Thoracic aorta (tissue), 2 donors: Measurements from ENCODE around the gene AK8. TPM values are rescaled to one million over a fixed set of nuclear protein-coding genes. Genes with fewer than 3 reads are reported as not detected.
A peak's percentile ranks its signal among the peaks of the same experiment; 100 is the strongest.

Source experiments
- ATAC-seq: fragments of 150-250 bp; one replicate; pipeline ENCODE4 v1.8.0; 2017; ENCODE audit warnings: low read depth; ENCODE audit not compliant: insufficient number of reproducible peaks, low FRiP score
- DNase-seq: peaks from one replicate; pipeline ENCODE4 v3.0.0-alpha.2; 2020; ENCODE audit warnings: low spot score
- H3K27ac ChIP-seq, 2 donors: fragments of 200-600 bp; sonication (generic); 1 replicate in 1 of 2; 2 replicates in 1 of 2; pipeline ENCODE4 v1.5.1; 2016; ENCODE audit warnings: mild to moderate bottlenecking in 2 of 2, moderate library complexity in 2 of 2
- H3K27me3 ChIP-seq: fragments of 200-600 bp; sonication (generic); replicated peaks from 2 replicates; pipeline ENCODE4 v1.6.0; 2016; ENCODE audit warnings: mild to moderate bottlenecking; ENCODE audit not compliant: insufficient read depth
- H3K36me3 ChIP-seq: fragments of 200-600 bp; sonication (generic); one replicate; pipeline ENCODE4 v1.5.1; 2016
- H3K4me1 ChIP-seq, 2 donors: fragments of 200-600 bp; sonication (generic); 1 replicate in 1 of 2; 2 replicates in 1 of 2; pipeline versions ENCODE4 v1.5.1 to v1.6.0; 2016; ENCODE audit warnings: low read depth in 2 of 2, mild to moderate bottlenecking in 1 of 2; ENCODE audit not compliant: control insufficient read depth in 1 of 2
- H3K4me3 ChIP-seq: fragments of 200-600 bp; sonication (generic); 2 replicates; pipeline ENCODE4 v1.5.1; 2016; ENCODE audit warnings: mild to moderate bottlenecking
- H3K9me3 ChIP-seq: fragments of 200-600 bp; sonication (generic); 2 replicates; pipeline ENCODE4 v1.5.1; 2016
- CTCF ChIP-seq: fragments of 200-600 bp; sonication (generic); IDR thresholded peaks from one replicate; pipeline ENCODE4 v1.5.1; 2019; ENCODE audit warnings: antibody characterized with exemption
- total RNA-seq, 2 donors: library from RNA; depleted of rRNA; stranded (reverse); fragments of >200 nt; gene quantifications; one replicate each; pipeline versions ENCODE4 v1.1.0 to v1.2.3, GENCODE V29; 2016

The AK8 gene
- total RNA-seq, 2 donors from 2014 or later: 0.42 to 0.54 TPM

- TF ChIP-seq CTCF: no peak
- H3K9me3 ChIP-seq: no peaks in the 10 kb centered on the region
- DNase-seq (no peak), ATAC-seq (no peak)
- H3K36me3 ChIP-seq: no peaks in the 10 kb centered on the region
- no peaks in the 10 kb centered on the region for H3K27me3 ChIP-seq
- H3K4me1 ChIP-seq: no peaks in the 10 kb centered on the region
- H3K27ac ChIP-seq: no peak overlapping the region
- no peak overlapping the region for H3K4me3 ChIP-seq
These were observed 16.4 kb downstream of the AK8 start for GRCh38 chr9:132861666-132862065.

- ATAC-seq: no peak
- no peak for DNase-seq
- no peak overlapping the region for H3K27ac ChIP-seq
These were observed 19.3 kb downstream of the AK8 start for GRCh38 chr9:132858751-132859150.

GRCh38 chr9:132857616-132858342 is 20.3 kb downstream of the AK8 start:
- H3K27me3 ChIP-seq: no peaks in the 10 kb centered on the region
- no peak for TF ChIP-seq CTCF
- H3K36me3 ChIP-seq: no peaks in the 10 kb centered on the region
- H3K4me3 ChIP-seq: no peak overlapping the region
- no peaks in the 10 kb centered on the region for H3K4me1 ChIP-seq
- ATAC-seq (no peak), DNase-seq (no peak)
- no peaks in the 10 kb centered on the region for H3K9me3 ChIP-seq
- no peak overlapping the region for H3K27ac ChIP-seq

More at GRCh38 chr9:132858751-132859150, 19.3 kb downstream of the AK8 start:
- Histone ChIP-seq H3K4me1 (no peaks in the 10 kb centered on the region), H3K36me3 (no peaks in the 10 kb centered on the region), H3K4me3 (no peak overlapping the region), H3K27me3 (no peaks in the 10 kb centered on the region), H3K9me3 (no peaks in the 10 kb centered on the region)
- TF ChIP-seq CTCF: no peak

GRCh38 chr9:132857031-132857430 is 21.1 kb downstream of the AK8 start:
- H3K9me3 ChIP-seq: no peaks in the 10 kb centered on the region
- TF ChIP-seq CTCF: no peak
- H3K4me3 ChIP-seq: no peak overlapping the region
- no peaks in the 10 kb centered on the region for H3K27me3 ChIP-seq
- peak; percentile 26 for ATAC-seq
- H3K27ac ChIP-seq: no peak overlapping the region
- DNase-seq: no peak
- H3K36me3 ChIP-seq: no peaks in the 10 kb centered on the region
- H3K4me1 ChIP-seq: no peaks in the 10 kb centered on the region

GRCh38 chr9:132855904-132856303 is 22.2 kb downstream of the AK8 start:
- Histone ChIP-seq H3K9me3 (no peaks in the 10 kb centered on the region), H3K27me3 (no peaks in the 10 kb centered on the region), H3K4me3 (no peak overlapping the region), H3K36me3 (no peaks in the 10 kb centered on the region), H3K27ac (no peak overlapping the region), H3K4me1 (no peaks in the 10 kb centered on the region)
- TF ChIP-seq CTCF: no peak
- DNase-seq: no peak
- ATAC-seq: no peak
